KMS-11 (cell line): ENCODE measurements around the gene RABEP1.

Experiments used
- H2AFZ ChIP-seq: fragments of 200-600 bp; sonication (generic); 2 replicates; pipeline ENCODE4 v1.6.1; 2016; ENCODE audit warnings: antibody characterized with exemption, mixed run types, low read depth
- H3K27ac ChIP-seq: fragments of 200-600 bp; sonication (generic); 2 replicates; pipeline ENCODE4 v1.6.1; 2016; ENCODE audit warnings: mild to moderate bottlenecking, mixed run types
- H3K27me3 ChIP-seq: fragments of 200-600 bp; sonication (generic); 2 replicates; pipeline ENCODE4 v1.6.1; 2017; ENCODE audit warnings: mild to moderate bottlenecking, low read depth, mixed run types, moderate library complexity; ENCODE audit not compliant: insufficient read depth
- H3K36me3 ChIP-seq: fragments of 200-600 bp; sonication (generic); 2 replicates; pipeline ENCODE4 v1.6.1; 2017; ENCODE audit warnings: mild to moderate bottlenecking, mixed run types; ENCODE audit not compliant: insufficient read depth
- H3K4me1 ChIP-seq: fragments of 200-600 bp; sonication (generic); 2 replicates; pipeline ENCODE4 v1.6.1; 2016; ENCODE audit warnings: mild to moderate bottlenecking, low read depth, mixed run types; ENCODE audit not compliant: poor library complexity, severe bottlenecking
- H3K4me2 ChIP-seq: fragments of 200-600 bp; sonication (generic); 2 replicates; pipeline ENCODE4 v1.7.0; 2016; ENCODE audit warnings: mild to moderate bottlenecking, mixed run types
- H3K4me3 ChIP-seq: fragments of 200-600 bp; sonication (generic); IDR thresholded peaks from 2 replicates; pipeline ENCODE4 v1.6.1; 2017; ENCODE audit warnings: low read depth, low read length, mixed read lengths; ENCODE audit not compliant: insufficient read depth
- H3K79me2 ChIP-seq: fragments of 200-600 bp; sonication (generic); 2 replicates; pipeline ENCODE4 v1.6.1; 2016; ENCODE audit warnings: low read depth, mixed run types; ENCODE audit not compliant: insufficient read depth
- H3K9ac ChIP-seq: fragments of 200-600 bp; sonication (generic); 2 replicates; pipeline ENCODE4 v1.6.1; 2016; ENCODE audit warnings: mild to moderate bottlenecking, mixed run types
- H4K20me1 ChIP-seq: fragments of 200-600 bp; sonication (generic); 2 replicates; pipeline ENCODE4 v1.6.1; 2016; ENCODE audit warnings: mild to moderate bottlenecking, mixed run types; ENCODE audit not compliant: insufficient read depth
- TF ChIP-seq, protein P1 (sequence below): fragments of 200-600 bp; sonication (generic); conservative IDR thresholded peaks from 2 replicates; pipeline ENCODE4 v1.6.1; 2017; ENCODE audit warnings: low read depth, mild to moderate bottlenecking, antibody characterized with exemption, low read length, moderate library complexity, mixed read lengths

Gene RABEP1

DNA sequence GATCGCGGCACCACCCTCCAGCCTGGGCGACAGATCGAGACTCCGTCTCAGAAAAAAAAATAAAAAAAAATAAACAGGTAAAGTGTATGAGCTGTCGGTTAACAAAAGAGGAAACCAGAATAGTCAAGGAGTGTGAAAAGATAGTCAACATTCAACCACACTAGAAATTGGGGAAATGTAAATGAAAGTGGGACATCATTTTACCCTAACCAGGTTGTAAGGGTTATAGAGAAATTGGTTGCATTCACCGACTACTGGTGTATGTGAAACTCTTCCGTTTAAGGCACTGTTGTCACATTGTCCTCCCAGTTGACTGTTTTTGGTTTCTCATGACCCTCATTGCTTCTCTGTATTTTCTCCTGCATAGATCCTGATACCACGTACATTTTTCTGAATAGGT, 62.8 kb downstream of the RABEP1 start:
- no peak overlapping the region for H3K27ac ChIP-seq
- H2AFZ ChIP-seq, result no peak overlapping the region
- H3K4me2 ChIP-seq, result no peak overlapping the region
- H3K79me2 ChIP-seq, result no peaks in the 10 kb centered on the region
- TF ChIP-seq, protein P1, sequence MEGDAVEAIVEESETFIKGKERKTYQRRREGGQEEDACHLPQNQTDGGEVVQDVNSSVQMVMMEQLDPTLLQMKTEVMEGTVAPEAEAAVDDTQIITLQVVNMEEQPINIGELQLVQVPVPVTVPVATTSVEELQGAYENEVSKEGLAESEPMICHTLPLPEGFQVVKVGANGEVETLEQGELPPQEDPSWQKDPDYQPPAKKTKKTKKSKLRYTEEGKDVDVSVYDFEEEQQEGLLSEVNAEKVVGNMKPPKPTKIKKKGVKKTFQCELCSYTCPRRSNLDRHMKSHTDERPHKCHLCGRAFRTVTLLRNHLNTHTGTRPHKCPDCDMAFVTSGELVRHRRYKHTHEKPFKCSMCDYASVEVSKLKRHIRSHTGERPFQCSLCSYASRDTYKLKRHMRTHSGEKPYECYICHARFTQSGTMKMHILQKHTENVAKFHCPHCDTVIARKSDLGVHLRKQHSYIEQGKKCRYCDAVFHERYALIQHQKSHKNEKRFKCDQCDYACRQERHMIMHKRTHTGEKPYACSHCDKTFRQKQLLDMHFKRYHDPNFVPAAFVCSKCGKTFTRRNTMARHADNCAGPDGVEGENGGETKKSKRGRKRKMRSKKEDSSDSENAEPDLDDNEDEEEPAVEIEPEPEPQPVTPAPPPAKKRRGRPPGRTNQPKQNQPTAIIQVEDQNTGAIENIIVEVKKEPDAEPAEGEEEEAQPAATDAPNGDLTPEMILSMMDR, result no peak
- no peaks in the 10 kb centered on the region for H3K27me3 ChIP-seq
- H4K20me1 ChIP-seq, result no peaks in the 10 kb centered on the region
- no peaks in the 10 kb centered on the region for H3K36me3 ChIP-seq
- no peak overlapping the region for H3K4me3 ChIP-seq
- H3K4me1 ChIP-seq, result no peaks in the 10 kb centered on the region
- no peak overlapping the region for H3K9ac ChIP-seq

DNA sequence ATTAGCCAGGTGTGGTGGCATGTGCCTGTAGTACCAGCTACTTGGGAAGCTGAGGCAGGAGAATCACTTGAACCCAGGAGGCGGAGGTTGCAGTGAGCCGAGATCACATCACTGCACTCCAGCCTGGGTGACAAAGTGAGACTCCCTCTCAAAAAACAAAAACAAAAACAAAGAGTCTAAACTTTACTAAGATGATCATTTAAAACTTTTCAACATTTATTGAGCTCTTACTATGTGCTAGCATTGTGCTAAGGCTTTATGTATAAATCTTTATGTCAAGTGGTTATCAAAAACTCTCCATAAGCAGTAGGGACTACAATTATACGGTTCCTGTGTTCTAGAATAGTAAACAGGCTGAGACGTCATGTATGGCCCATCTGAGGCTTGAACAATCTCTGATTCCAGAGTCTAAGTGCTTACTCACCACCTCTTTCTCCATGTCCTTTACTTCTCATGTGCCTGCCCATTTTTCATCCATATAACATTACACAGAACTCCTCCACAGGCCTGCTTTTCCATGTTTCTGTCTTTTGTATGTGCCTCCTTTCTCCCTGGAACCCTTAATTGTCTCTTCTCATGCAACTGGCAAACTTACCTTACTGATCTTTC, 70.7 kb downstream of the RABEP1 start:
- no peaks in the 10 kb centered on the region for H3K36me3 ChIP-seq

DNA sequence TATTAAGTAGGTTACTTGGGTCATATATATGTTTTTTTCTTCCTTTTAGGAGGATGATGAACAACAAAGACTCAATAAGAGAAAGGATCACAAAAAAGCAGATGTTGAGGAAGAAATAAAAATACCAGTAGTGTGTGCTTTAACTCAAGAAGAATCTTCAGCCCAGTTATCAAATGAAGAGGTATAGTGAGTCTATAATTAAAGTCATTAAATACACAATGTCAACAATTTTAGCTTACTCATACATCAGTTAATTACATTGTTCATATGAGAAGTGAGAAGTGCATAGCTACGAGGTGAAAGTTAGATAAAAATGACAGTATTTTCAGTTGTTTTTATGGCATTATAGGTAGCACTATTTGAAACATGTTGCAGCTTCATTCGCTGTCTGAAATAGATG, 72.2 kb downstream of the RABEP1 start:
- H3K4me2 ChIP-seq, result no peak overlapping the region
- H3K36me3 ChIP-seq, result no peaks in the 10 kb centered on the region
- TF ChIP-seq, protein P1, result no peak
- H3K4me3 ChIP-seq, result no peak overlapping the region
- no peaks in the 10 kb centered on the region for H3K27me3 ChIP-seq
- H2AFZ ChIP-seq, result no peak overlapping the region
- no peaks in the 10 kb centered on the region for H4K20me1 ChIP-seq
- no peaks in the 10 kb centered on the region for H3K4me1 ChIP-seq
- no peak overlapping the region for H3K9ac ChIP-seq
- H3K27ac ChIP-seq, result no peak overlapping the region
- no peaks in the 10 kb centered on the region for H3K79me2 ChIP-seq

More for the DNA sequence above, 70.7 kb downstream of the RABEP1 start:
- no peaks in the 10 kb centered on the region for H4K20me1 ChIP-seq
- H3K9ac ChIP-seq, result no peak overlapping the region
- TF ChIP-seq, protein P1, result no peak
- H3K79me2 ChIP-seq, result no peaks in the 10 kb centered on the region
- H2AFZ ChIP-seq, result no peak overlapping the region
- no peaks in the 10 kb centered on the region for H3K4me1 ChIP-seq
- H3K27me3 ChIP-seq, result no peaks in the 10 kb centered on the region
- no peak overlapping the region for H3K27ac ChIP-seq
- no peak overlapping the region for H3K4me2 ChIP-seq
- H3K4me3 ChIP-seq, result no peak overlapping the region

DNA sequence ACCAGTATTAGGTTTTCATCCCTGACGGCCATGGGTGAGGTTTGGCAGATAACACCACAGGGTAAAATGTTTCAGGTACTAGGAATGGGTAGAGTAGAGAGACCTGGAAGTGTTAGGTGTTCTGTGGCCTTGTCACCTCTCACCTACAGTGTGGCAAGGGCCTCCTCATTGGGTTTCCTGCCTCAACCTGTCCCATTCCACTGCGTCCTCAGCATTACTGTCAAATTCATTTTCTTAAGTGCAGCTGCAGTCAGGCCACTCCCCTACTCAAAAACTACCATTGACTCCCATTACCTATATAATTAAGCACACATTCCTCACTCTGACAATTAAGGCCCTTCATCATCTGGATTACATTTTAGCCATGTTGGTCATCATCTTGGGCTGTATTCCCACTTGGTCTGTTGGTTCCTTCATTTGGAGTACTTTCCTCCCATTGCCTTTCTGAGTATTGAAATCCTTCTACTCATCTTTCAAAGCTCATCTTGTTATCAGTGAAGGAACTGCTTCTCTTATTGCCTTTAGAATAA, 72.9 kb downstream of the RABEP1 start:
- Histone ChIP-seq H2AFZ (no peak overlapping the region), H3K4me1 (no peaks in the 10 kb centered on the region), H3K27me3 (no peaks in the 10 kb centered on the region), H3K4me3 (no peak overlapping the region), H3K27ac (no peak overlapping the region), H4K20me1 (no peaks in the 10 kb centered on the region), H3K36me3 (no peaks in the 10 kb centered on the region), H3K9ac (no peak overlapping the region), H3K79me2 (no peaks in the 10 kb centered on the region), H3K4me2 (no peak overlapping the region)
- TF ChIP-seq, protein P1, result no peak
